Measurements from ENCODE around the gene NPAS2.

Gene NPAS2

GRCh38 chr2:100882645-100883613, 63.0 kb downstream of the NPAS2 start:
- no peak for DNase-seq (ENCODE audit: low spot score)

GRCh38 chr2:100884145-100884621, 64.2 kb downstream of the NPAS2 start:
- DNase-seq (ENCODE audit: low spot score) = peak; percentile 32

GRCh38 chr2:100886085-100886484, 66.1 kb downstream of the NPAS2 start:
- no peak for DNase-seq (ENCODE audit: low spot score)

- no peak for DNase-seq (ENCODE audit: low spot score)
Observed at GRCh38 chr2:100887039-100887578, 67.2 kb downstream of the NPAS2 start.

- DNase-seq (ENCODE audit: low spot score) = no peak
Observed at GRCh38 chr2:100887713-100888495, 68.0 kb downstream of the NPAS2 start.

- no peak for DNase-seq (ENCODE audit: low spot score)
Observed at GRCh38 chr2:100888601-100889000, 68.7 kb downstream of the NPAS2 start.

GRCh38 chr2:100889286-100889685, 69.3 kb downstream of the NPAS2 start:
- no peak for DNase-seq (ENCODE audit: low spot score)

GRCh38 chr2:100891906-100892642, 72.1 kb downstream of the NPAS2 start:
- peak; percentile 53 for DNase-seq (ENCODE audit: low spot score)

- no peak for DNase-seq (ENCODE audit: low spot score)
Observed at GRCh38 chr2:100893392-100894104, 73.6 kb downstream of the NPAS2 start.

GRCh38 chr2:100894105-100894795, 74.3 kb downstream of the NPAS2 start:
- no peak for DNase-seq (ENCODE audit: low spot score)

GRCh38 chr2:100894796-100895156, 74.8 kb downstream of the NPAS2 start:
- no peak for DNase-seq (ENCODE audit: low spot score)

GRCh38 chr2:100895402-100895801, 75.5 kb downstream of the NPAS2 start:
- no peak for DNase-seq (ENCODE audit: low spot score)

- no peak for DNase-seq (ENCODE audit: low spot score)
Observed at GRCh38 chr2:100895934-100896685, 76.2 kb downstream of the NPAS2 start.

GRCh38 chr2:100898035-100898665, 78.2 kb downstream of the NPAS2 start:
- no peak for DNase-seq (ENCODE audit: low spot score)

GRCh38 chr2:100900156-100900795, 80.3 kb downstream of the NPAS2 start:
- no peak for DNase-seq (ENCODE audit: low spot score)

- peak; percentile 80 for DNase-seq (ENCODE audit: low spot score)
Observed at GRCh38 chr2:100902817-100903405, 83.0 kb downstream of the NPAS2 start.

GRCh38 chr2:100903534-100904258, 83.8 kb downstream of the NPAS2 start:
- DNase-seq (ENCODE audit: low spot score) = no peak
